ENCODE data around the gene STXBP1. TPM values are rescaled to one million over a fixed set of nuclear protein-coding genes. Genes with fewer than 3 reads are reported as not detected.
A peak's percentile ranks its signal among the peaks of the same experiment; 100 is the strongest.

STXBP1 gene
- total and polyA plus RNA-seq, 9 of the 15 experiments (the other 6 are each of a cell fraction or from before 2014, with no cell fraction given): 4.6 to 35.1 (median 9.7) TPM

GRCh38 chr9:127698985-127699670 is 87.1 kb downstream of the STXBP1 start (continued):
- TF ChIP-seq FOXP4 (CRISPR knock-in tag; IDR thresholded peaks at IDR 0.05; ENCODE audit: borderline replicate concordance): no peak
- no peak for TF ChIP-seq MCM5 (IDR thresholded peaks at IDR 0.05; ENCODE audit: low read depth)
- no peak for TF ChIP-seq ZMIZ1 (IDR thresholded peaks at IDR 0.05; ENCODE audit: low read depth in 2 of 2, low read length in 2 of 2)
- no peak for TF ChIP-seq IRF2 (CRISPR knock-in tag; IDR thresholded peaks at IDR 0.05)
- TF ChIP-seq ZNF280B (CRISPR knock-in tag; IDR thresholded peaks at IDR 0.05): no peak
- 0 out of 2 replicates have a peak, but pooled peaks have one; percentile 39 for TF ChIP-seq ZNF764 (CRISPR knock-in tag; IDR thresholded peaks at IDR 0.05; ENCODE audit: low read depth)
- TF ChIP-seq FOXA1 (IDR thresholded peaks at IDR 0.05; ENCODE audit: borderline replicate concordance): no peak
- TF ChIP-seq TFE3 (CRISPR knock-in tag; IDR thresholded peaks at IDR 0.05): peak; percentile 46
- TF ChIP-seq ZNF830 (CRISPR knock-in tag; IDR thresholded peaks at IDR 0.05): peak; percentile 83; the same call in 1 of the 2 replicates
- no peak for TF ChIP-seq TRIM24 (IDR thresholded peaks at IDR 0.05)
- no peak for TF ChIP-seq MXI1 (IDR thresholded peaks at IDR 0.05; ENCODE audit: low read depth, low read length)
- TF ChIP-seq TOE1 (IDR thresholded peaks at IDR 0.05; ENCODE audit: borderline replicate concordance): peak; percentile 81
- TF ChIP-seq TOE1 (CRISPR knock-in tag; IDR thresholded peaks at IDR 0.05; ENCODE audit: borderline replicate concordance, low read depth): no peak
- TF ChIP-seq EGR1 (conservative IDR thresholded peaks at IDR 0.05): no peak
- TF ChIP-seq NFATC3 (IDR thresholded peaks at IDR 0.05): no peak
- no peak for TF ChIP-seq COPS2 (conservative IDR thresholded peaks at IDR 0.05)
- no peak for TF ChIP-seq TBL1XR1 (IDR thresholded peaks at IDR 0.05; ENCODE audit: low read length in 2 of 2)
- peak; percentile 96 for TF ChIP-seq POLR2G (IDR thresholded peaks at IDR 0.05; ENCODE audit: low read depth, low read length)
- TF ChIP-seq CREBBP (IDR thresholded peaks at IDR 0.05; ENCODE audit: low read depth, low read length): no peak
- peak; percentile 65; the same call in 1 of the 2 replicates for TF ChIP-seq POLR2AphosphoS5 (IDR thresholded peaks at IDR 0.05; ENCODE audit: control insufficient read depth, insufficient read depth, low read depth, low read length)

All from K562 (cell line).